Middle frontal gyrus (tissue), 1 donor: Measurements from ENCODE around the gene NEK3.
"Not testable (repeated sequence)": the region's sequence is repeated elsewhere in the genome, so short reads cannot be mapped to it uniquely, and the experiment has no call there.

Experiments
- DNase-seq: peaks from one replicate; pipeline ENCODE4 v3.0.0-alpha.2; 2015; ENCODE audit warnings: low spot score; ENCODE audit errors: extremely low spot score

The NEK3 gene, protein sequence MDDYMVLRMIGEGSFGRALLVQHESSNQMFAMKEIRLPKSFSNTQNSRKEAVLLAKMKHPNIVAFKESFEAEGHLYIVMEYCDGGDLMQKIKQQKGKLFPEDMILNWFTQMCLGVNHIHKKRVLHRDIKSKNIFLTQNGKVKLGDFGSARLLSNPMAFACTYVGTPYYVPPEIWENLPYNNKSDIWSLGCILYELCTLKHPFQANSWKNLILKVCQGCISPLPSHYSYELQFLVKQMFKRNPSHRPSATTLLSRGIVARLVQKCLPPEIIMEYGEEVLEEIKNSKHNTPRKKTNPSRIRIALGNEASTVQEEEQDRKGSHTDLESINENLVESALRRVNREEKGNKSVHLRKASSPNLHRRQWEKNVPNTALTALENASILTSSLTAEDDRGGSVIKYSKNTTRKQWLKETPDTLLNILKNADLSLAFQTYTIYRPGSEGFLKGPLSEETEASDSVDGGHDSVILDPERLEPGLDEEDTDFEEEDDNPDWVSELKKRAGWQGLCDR

DNA sequence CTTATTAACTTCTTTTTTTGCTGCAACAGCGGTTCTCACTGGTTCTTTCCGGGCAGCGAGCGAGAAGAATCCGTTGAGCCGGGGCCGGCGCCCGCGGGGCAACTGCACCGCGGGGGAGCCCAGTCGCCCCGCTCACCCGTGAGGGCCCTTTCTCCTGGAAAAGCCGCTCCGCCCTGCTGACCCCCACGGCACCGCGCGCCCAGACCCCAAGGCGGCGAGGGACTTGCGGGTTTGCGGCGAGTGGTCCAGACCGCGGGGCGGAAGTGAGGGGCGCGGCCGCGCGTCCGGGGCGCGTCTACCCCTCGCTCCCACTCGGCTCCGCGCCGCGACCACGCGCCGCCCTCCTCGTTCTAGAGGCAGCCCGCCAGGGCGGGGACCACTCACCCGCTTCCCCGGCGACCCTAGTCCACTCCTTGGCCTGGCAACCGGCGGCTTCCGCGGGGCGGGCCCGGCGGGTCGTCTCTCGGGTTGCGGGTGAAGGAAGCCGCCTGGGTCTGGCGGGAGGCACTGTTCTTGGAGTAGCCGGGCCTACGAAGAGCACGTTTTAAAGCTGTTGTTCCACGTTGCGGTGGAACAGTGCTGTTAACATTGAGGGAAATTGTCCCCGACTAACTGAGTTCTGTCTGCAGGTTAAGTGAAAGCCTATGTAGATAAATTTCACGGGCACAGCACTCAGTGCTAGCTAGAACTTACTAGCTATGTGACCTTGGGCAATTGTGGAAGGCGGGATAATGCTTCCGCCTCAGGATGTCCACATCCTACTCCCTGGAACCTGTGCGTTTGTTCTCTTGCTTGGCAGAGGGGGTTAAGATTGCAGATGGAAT, at the start of gene NEK3:
Gene NEK3 (minus strand): TSS at position 439 of the 824 bp plus-strand sequence. CDS start 3,406 bp downstream, outside the sequence.
- no peak for DNase-seq

- DNase-seq = not testable (repeated sequence)
Measured at GRCh38 chr13:52208384-52208783, 49.0 kb upstream of the NEK3 start.

DNA sequence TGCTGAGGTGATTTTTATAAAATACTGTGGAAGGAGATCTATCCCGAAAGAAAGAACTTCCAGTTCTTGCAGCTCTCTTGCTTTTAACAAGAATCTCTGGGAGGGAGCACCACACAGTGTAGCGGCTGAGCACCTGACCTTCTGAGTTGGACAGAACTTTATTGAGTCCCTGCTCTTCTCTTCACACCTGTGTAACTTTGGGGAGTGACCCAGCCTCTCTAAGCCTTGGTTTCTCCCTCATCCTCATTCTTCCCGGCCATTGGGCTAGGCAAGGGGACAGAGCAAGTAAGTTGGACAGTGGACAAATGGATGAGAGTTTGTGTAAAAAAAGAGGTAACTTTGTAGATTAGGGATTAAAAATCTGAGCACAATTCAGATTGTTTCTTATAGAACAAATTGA, 48.5 kb upstream of the NEK3 start:
- DNase-seq = not testable (repeated sequence)

DNA sequence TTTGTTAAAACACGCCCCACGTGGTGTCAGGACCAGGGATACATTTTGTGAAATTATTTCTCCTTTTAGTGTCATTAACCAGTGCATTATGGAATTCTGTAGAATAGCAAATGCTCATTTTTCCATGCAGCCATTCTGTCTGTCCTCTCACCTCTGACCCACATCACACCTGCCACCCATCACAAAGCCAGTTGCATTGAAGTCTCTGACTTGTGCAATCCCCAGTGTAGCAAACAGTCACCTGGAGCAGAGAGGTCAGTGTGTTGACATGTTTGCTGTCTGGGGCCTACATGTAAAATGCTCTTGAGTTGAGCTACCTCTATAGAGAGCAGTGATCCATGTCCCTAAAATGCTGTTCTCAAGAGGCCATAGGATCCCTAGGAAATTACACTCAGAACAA, 47.9 kb upstream of the NEK3 start:
- not testable (repeated sequence) for DNase-seq

DNA sequence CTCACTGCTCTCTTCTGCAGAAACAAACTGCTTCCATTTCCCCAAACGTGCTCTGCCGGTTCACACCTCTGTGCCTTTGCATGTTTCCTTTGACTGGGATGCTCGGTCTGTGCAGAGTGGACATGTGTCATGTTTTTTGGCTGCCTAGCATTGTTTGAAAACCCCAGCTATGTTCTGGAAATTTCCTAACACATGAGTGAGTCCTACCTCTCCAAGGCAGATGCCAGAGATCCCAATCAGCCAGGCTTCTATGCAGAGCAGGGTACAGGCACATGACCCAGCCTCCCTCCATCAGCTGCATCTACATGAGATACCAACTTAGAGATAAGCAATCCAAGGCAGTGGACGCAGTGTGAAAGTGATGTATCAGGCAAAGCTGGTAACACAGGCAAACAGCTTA, 45.1 kb upstream of the NEK3 start:
- not testable (repeated sequence) for DNase-seq

GRCh38 chr13:52203864-52204263, 44.5 kb upstream of the NEK3 start:
- not testable (repeated sequence) for DNase-seq

DNA sequence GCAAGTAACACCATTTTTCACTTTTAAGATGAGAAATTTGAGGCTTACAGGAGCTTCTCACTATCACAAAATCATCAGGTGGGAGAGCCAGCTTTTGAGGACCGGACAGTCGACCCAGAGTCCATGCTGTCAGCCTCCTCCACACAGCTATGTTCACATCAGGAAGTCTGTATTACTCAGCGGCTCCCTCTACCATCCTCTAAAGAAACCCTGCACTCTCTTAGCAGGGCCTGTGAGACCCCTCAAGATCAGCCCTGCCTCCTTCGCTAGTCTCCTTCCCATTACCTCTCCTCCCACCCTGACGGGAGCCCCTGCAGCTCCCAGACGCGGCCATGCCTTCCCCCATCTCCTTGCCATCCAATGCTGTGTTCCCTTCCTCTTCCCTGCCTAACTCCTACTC, 43.1 kb upstream of the NEK3 start:
- DNase-seq = not testable (repeated sequence)

DNA sequence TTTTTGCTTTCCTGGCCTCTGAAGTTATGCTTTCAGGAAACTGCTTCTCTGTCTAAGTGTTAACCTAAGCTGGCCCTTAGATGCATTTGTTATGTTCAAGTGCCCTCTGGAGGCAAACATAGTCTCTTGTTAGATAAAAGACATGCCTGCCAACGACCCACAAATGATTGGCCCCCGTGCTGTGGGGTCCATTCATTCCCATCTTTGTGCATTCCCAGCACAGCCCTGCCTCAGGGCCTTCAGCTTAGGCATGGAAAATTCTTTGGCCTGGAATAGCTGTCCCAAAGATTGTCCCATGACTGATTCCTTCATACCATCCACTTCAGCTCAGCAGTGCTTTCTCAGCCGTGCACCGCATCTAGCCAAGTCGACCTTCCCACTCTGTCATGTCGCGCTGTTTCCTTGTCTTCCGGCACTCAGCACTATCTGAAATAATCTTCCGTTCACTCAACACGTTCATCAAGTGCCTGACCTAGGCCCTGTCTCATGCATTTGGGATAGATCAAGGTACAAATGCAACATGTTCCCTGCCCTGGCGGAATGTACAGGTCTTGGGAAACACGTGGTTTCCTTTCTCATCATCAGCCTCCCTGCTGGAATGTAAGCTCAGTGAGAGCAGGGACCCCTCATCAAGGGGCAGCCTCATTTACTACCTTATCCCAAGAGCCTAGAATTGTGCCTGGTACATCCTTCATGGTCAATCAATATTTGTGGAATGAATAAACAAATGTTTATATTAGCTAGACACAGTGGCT, 42.2 kb upstream of the NEK3 start:
- DNase-seq = not testable (repeated sequence)

DNA sequence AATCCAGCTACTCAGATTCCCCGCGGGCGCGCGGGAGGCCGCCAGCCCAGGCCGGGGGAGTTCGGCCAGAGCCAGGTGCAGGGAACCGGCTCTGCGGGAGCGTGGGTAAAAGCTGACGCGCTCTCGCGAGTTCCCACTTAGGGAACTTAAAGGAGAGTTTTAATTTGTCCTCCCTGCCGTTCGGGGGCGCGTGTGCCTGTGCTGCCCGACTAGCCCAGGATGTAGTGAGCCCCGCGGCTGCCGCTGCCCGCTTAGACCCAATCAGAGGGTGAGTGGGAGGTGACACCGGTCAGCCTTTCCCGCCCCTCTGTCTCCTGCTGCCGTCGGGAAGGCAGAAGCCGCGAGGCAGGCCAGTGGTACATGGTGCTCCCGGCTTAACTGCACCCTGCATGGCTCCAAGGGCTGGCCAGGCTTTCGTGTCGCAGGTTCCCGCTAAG, 36.0 kb upstream of the NEK3 start:
- no peak for DNase-seq

DNA sequence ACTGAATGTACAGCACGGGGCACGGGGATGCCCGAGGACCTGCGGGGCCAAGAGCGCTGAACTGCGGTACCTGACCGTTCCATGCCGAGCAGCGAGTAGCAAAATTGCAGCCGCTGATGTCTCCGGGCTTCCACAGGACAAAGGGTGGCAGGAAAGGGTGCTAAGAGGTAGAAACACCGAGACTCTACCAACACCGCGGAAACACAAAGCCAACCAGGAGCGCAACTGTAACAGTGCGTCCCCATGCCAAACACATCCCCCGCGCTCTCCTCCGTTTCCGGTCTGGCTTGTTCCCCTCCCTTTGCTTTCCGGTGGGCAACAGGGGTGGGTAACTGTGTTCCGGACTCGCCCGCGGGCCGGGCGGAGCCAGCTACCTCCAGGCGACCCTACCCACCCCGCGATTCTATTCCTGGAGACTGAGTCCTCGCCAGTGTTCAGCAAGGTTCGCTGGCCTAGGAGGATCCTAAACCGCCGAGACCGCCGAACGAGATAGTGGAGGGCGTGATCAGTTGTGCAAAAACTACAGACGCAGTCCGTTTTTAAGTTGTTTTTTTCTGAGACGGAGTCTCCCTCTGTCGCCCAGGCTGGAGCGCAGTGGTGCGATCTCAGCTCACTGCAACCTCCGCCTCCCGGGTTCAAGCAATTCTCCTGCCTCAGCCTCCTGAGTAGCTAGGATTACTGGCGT, 34.9 kb upstream of the NEK3 start:
- peak; percentile 77 for DNase-seq

- DNase-seq = not testable (repeated sequence)
Measured at GRCh38 chr13:52193587-52194183, 34.3 kb upstream of the NEK3 start.

GRCh38 chr13:52187424-52188187, 28.2 kb upstream of the NEK3 start:
- not testable (repeated sequence) for DNase-seq

- no peak for DNase-seq
Measured at GRCh38 chr13:52187029-52187423, 27.6 kb upstream of the NEK3 start.

DNA sequence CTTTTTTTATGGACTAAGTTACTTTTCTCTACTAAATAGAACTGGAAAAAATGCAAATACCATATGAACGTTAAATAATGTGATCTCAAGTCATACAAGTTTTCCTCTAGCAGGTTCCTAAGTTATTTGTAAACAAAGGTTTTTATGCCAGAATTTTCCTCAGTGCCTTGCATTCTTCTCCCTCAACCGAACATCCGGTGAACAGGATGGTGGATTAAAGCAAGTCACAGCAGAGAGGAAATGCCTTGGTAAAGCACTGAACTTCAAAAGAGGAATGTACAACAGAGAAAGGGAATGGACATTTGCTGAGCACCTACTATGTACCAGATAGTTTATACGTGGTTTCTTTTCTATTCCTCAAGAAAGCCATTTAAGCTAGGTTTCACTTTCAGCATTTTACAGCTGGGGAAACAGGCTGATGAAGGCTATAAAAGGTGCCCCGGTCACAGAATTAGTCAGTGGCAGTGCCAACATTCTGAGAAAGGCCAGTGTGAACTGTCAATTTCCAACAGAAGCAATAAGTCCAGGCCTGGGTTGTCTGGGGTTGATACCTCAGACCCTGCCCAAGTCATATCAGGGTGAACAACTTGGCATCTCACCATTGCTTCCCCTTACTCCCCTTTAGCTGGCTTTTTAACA, 22.0 kb upstream of the NEK3 start:
- not testable (repeated sequence) for DNase-seq

- no peak for DNase-seq
Measured at GRCh38 chr13:52179925-52180324, 20.5 kb upstream of the NEK3 start.

GRCh38 chr13:52177276-52177675, 17.9 kb upstream of the NEK3 start:
- DNase-seq = no peak

DNA sequence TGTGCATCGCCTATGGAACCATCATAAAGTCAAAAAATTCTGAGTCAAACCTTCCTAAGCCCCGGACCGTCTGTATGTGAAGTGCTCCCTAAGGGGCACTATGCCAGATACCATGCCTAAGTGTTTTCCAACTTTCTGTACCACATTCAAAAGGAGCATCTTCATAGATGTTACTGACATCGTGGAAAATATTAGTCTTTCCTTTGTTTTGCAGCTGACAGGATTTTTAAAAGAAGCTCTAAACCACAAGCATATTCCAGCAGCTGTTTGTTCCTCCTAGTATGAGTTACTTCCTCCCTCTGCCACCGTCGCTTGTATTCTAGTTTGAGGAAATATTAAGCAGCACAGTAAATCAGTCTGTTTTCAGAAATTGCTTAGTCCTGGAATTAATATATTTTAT, 14.6 kb upstream of the NEK3 start:
- DNase-seq = not testable (repeated sequence)

DNA sequence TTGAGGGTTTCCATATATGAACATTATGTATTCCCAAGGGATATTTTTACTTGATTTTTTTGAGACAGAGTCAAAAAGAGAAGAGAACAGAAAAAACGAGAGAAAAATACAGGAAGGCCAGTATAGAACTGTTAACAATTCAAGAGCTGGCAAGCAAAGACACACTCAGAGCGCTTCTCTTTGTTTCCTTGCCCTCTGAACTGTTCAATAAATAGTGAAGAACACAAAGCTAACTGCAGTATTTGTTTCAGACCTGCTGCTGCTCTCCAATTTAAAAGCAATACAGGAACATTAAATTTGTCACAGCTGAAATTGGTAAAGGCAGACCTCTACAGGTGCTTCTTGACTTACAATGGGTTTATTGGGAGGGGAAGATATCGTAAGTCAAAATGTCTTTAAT, 14.0 kb upstream of the NEK3 start:
- DNase-seq = no peak

GRCh38 chr13:52171686-52172085, 12.3 kb upstream of the NEK3 start:
- DNase-seq = not testable (repeated sequence)
